Mesothelial cell of epicardium (in vitro differentiated cells): ENCODE results near the gene CACNA2D1. TPM values are rescaled to one million over a fixed set of nuclear protein-coding genes. Genes with fewer than 3 reads are reported as not detected.

ENCODE experiments used
- DNase-seq, 2 experiments: peaks; one replicate each; pipeline ENCODE4 v3.0.0; 2021; ENCODE audit warnings: low spot score in 2 of 2; ENCODE audit not compliant: unreplicated experiment in 2 of 2
- H3K27ac Mint-ChIP-seq: 2 replicates; pipeline ENCODE4 v1.8.0; 2021; ENCODE audit warnings: mixed read lengths
- H3K27me3 Mint-ChIP-seq: 2 replicates; pipeline ENCODE4 v1.8.0; 2021; ENCODE audit warnings: low read depth, mixed read lengths
- H3K36me3 Mint-ChIP-seq: 2 replicates; pipeline ENCODE4 v1.8.0; 2021; ENCODE audit warnings: mixed read lengths
- H3K4me1 Mint-ChIP-seq: 2 replicates; pipeline ENCODE4 v1.8.0; 2021; ENCODE audit warnings: mixed read lengths
- H3K4me3 Mint-ChIP-seq: 2 replicates; pipeline ENCODE4 v1.8.0; 2021; ENCODE audit warnings: mild to moderate bottlenecking, moderate library complexity, mixed read lengths
- H3K9me3 Mint-ChIP-seq: 2 replicates; pipeline ENCODE4 v1.8.0; 2021; ENCODE audit warnings: mixed read lengths
- CTCF ChIP-seq: fragments of 200-600 bp; sonication (generic); IDR thresholded peaks from one replicate; pipeline ENCODE4 v1.5.0; 2021; ENCODE audit warnings: antibody characterized with exemption; ENCODE audit not compliant: unreplicated experiment
- total RNA-seq: library from RNA; stranded (reverse); gene quantifications from 3 replicates; pipeline ENCODE4 v1.2.1, GENCODE V29; 2021

Gene CACNA2D1
- total RNA-seq, 1 donor from 2014 or later, result 14.7 TPM

GRCh38 chr7:82158327-82158726, 285.2 kb downstream of the CACNA2D1 start:
- no peaks in the 10 kb centered on the region for H3K36me3 Mint-ChIP-seq
- DNase-seq, result no peak
- no peak overlapping the region for H3K27ac Mint-ChIP-seq
- H3K4me3 Mint-ChIP-seq, result no peak overlapping the region
- peaks cover 1% of the 10 kb centered on the region for H3K27me3 Mint-ChIP-seq
- TF ChIP-seq CTCF, result no peak
- peaks cover 5% of the 10 kb centered on the region for H3K9me3 Mint-ChIP-seq
- H3K4me1 Mint-ChIP-seq, result no peaks in the 10 kb centered on the region

- no peak for DNase-seq
- Mint-ChIP-seq H3K27me3 (no peaks in the 10 kb centered on the region), H3K4me3 (no peak overlapping the region), H3K36me3 (no peaks in the 10 kb centered on the region), H3K27ac (no peak overlapping the region), H3K9me3 (peaks cover 5% of the 10 kb centered on the region), H3K4me1 (no peaks in the 10 kb centered on the region)
- TF ChIP-seq CTCF, result no peak
Measured at GRCh38 chr7:82156893-82157292, 286.7 kb downstream of the CACNA2D1 start.

- peaks cover 5% of the 10 kb centered on the region for H3K9me3 Mint-ChIP-seq
- TF ChIP-seq CTCF, result no peak
Measured at GRCh38 chr7:82156168-82156567, 287.4 kb downstream of the CACNA2D1 start.

GRCh38 chr7:82154728-82155127, 288.8 kb downstream of the CACNA2D1 start:
- no peak overlapping the region for H3K27ac Mint-ChIP-seq

More at GRCh38 chr7:82156168-82156567, 287.4 kb downstream of the CACNA2D1 start:
- DNase-seq, result no peak
- Mint-ChIP-seq H3K27ac (no peak overlapping the region), H3K36me3 (no peaks in the 10 kb centered on the region), H3K4me1 (no peaks in the 10 kb centered on the region), H3K4me3 (no peak overlapping the region), H3K27me3 (no peaks in the 10 kb centered on the region)

GRCh38 chr7:82153776-82154175, 289.8 kb downstream of the CACNA2D1 start:
- no peaks in the 10 kb centered on the region for H3K36me3 Mint-ChIP-seq
- H3K4me1 Mint-ChIP-seq, result no peaks in the 10 kb centered on the region
- no peak overlapping the region for H3K27ac Mint-ChIP-seq
- H3K27me3 Mint-ChIP-seq, result no peaks in the 10 kb centered on the region
- H3K4me3 Mint-ChIP-seq, result no peak overlapping the region
- peaks cover 5% of the 10 kb centered on the region for H3K9me3 Mint-ChIP-seq
- DNase-seq, result no peak
- no peak for TF ChIP-seq CTCF

More at GRCh38 chr7:82154728-82155127, 288.8 kb downstream of the CACNA2D1 start:
- peaks cover 5% of the 10 kb centered on the region for H3K9me3 Mint-ChIP-seq
- no peak for TF ChIP-seq CTCF
- no peak for DNase-seq
- no peaks in the 10 kb centered on the region for H3K36me3 Mint-ChIP-seq
- H3K4me1 Mint-ChIP-seq, result no peaks in the 10 kb centered on the region
- H3K4me3 Mint-ChIP-seq, result no peak overlapping the region
- no peaks in the 10 kb centered on the region for H3K27me3 Mint-ChIP-seq

- Mint-ChIP-seq H3K4me3 (no peak overlapping the region), H3K4me1 (no peaks in the 10 kb centered on the region), H3K27ac (no peak overlapping the region), H3K36me3 (no peaks in the 10 kb centered on the region), H3K27me3 (no peaks in the 10 kb centered on the region), H3K9me3 (peaks cover 5% of the 10 kb centered on the region)
- no peak for TF ChIP-seq CTCF
- no peak for DNase-seq
Measured at GRCh38 chr7:82152858-82153257, 290.7 kb downstream of the CACNA2D1 start.
